AG09309 (cell line): ENCODE data around the gene MNDA.

ENCODE experiments used
- DNase-seq: peaks from one replicate; pipeline ENCODE4 v3.0.0-alpha.2; 2010; ENCODE audit warnings: low read depth
- H3K4me3 ChIP-seq: 2 replicates; pipeline ENCODE4 v1.5.1; 2011; ENCODE audit warnings: mild to moderate bottlenecking, low read depth, low read length, moderate library complexity; ENCODE audit not compliant: control insufficient read depth
- CTCF ChIP-seq: IDR thresholded peaks from 2 replicates; pipeline ENCODE4 v1.5.1; 2011; ENCODE audit warnings: mild to moderate bottlenecking, low read depth, low read length, inconsistent platforms; ENCODE audit not compliant: insufficient read depth, control insufficient read depth; ENCODE audit errors: missing control alignments

Gene MNDA

GRCh38 chr1:158873141-158873540 lies 42.0 kb downstream of the MNDA start:
- DNase-seq: no peak
- H3K4me3 ChIP-seq: no peak overlapping the region
- TF ChIP-seq CTCF: no peak

GRCh38 chr1:158893654-158894053 lies 62.5 kb downstream of the MNDA start:
- no peak for DNase-seq
- H3K4me3 ChIP-seq: no peak overlapping the region
- no peak for TF ChIP-seq CTCF

GRCh38 chr1:158898722-158899121 lies 67.6 kb downstream of the MNDA start:
- DNase-seq: no peak
- no peak overlapping the region for H3K4me3 ChIP-seq
- TF ChIP-seq CTCF: no peak
